ENCODE measurements around the gene AKAP11.

DNA sequence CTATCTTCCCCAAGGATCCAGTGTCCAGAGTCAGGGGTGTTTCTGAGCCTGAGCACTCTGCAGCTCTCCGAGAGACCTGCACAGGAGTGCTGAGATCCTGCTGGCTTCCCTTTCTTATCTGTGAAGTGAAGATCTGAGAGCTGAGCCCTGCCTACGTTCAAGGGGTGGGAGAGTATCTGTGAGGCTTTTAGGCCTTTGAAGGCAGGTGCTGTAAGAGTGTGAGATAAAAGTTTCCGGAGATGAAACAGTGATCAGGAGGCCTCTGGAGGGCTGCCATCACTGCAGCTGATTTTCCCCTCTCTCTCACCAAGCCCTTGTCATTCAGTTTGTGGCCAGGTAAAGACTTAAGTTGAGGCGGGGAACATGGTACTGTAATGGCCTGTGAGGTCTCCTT lies 83.1 kb downstream of the AKAP11 start:
- TF ChIP-seq, protein P1, sequence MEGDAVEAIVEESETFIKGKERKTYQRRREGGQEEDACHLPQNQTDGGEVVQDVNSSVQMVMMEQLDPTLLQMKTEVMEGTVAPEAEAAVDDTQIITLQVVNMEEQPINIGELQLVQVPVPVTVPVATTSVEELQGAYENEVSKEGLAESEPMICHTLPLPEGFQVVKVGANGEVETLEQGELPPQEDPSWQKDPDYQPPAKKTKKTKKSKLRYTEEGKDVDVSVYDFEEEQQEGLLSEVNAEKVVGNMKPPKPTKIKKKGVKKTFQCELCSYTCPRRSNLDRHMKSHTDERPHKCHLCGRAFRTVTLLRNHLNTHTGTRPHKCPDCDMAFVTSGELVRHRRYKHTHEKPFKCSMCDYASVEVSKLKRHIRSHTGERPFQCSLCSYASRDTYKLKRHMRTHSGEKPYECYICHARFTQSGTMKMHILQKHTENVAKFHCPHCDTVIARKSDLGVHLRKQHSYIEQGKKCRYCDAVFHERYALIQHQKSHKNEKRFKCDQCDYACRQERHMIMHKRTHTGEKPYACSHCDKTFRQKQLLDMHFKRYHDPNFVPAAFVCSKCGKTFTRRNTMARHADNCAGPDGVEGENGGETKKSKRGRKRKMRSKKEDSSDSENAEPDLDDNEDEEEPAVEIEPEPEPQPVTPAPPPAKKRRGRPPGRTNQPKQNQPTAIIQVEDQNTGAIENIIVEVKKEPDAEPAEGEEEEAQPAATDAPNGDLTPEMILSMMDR (IDR thresholded peaks at IDR 0.05): no peak
- TF ChIP-seq POLR2A (IDR thresholded peaks at IDR 0.05) (no peak), EP300 (IDR thresholded peaks at IDR 0.05) (no peak)
